Gastrocnemius medialis (tissue), 4 donors: ENCODE results near the gene MYO1D. TPM values are rescaled to one million over a fixed set of nuclear protein-coding genes. Genes with fewer than 3 reads are reported as not detected.

Source experiments
- ATAC-seq, 2 donors: fragments of 150-250 bp; one replicate each; pipeline ENCODE4 v1.9.1; 2016
- DNase-seq, 2 donors: peaks; one replicate each; pipeline ENCODE4 v3.0.0-alpha.2; 2019
- H3K27ac ChIP-seq, 4 donors: fragments of 200-600 bp; sonication (generic); 1 replicate in 1 of 4; 2 replicates in 3 of 4; pipeline ENCODE4 v1.5.1; 2016 to 2018; ENCODE audit warnings: mild to moderate bottlenecking in 2 of 4, moderate library complexity in 1 of 4
- H3K27me3 ChIP-seq, 3 donors: fragments of 200-600 bp; sonication (generic) in 2 of 3; 1 replicate in 1 of 3; 2 replicates in 2 of 3; pipeline versions ENCODE4 v1.5.1 to v1.6.0; 2016 to 2019; ENCODE audit warnings: mild to moderate bottlenecking in 1 of 3, moderate library complexity in 1 of 3
- H3K36me3 ChIP-seq, 2 donors: fragments of 200-600 bp; sonication (generic) in 1 of 2; one replicate each; pipeline ENCODE4 v1.5.1; 2017 to 2018
- H3K4me1 ChIP-seq, 2 donors: fragments of 200-600 bp; sonication (generic) in 1 of 2; one replicate each; pipeline ENCODE4 v1.5.1; 2016 to 2017; ENCODE audit warnings: mild to moderate bottlenecking in 2 of 2
- H3K4me3 ChIP-seq, 4 donors: fragments of 200-600 bp; sonication (generic) in 3 of 4; 1 replicate in 1 of 4; 2 replicates in 3 of 4; pipeline ENCODE4 v1.5.1; 2016 to 2019; ENCODE audit warnings: mild to moderate bottlenecking in 2 of 4
- H3K9me3 ChIP-seq, 3 donors: fragments of 200-600 bp; sonication (generic) in 2 of 3; 1 replicate in 1 of 3; 2 replicates in 2 of 3; pipeline ENCODE4 v1.5.1; 2016 to 2019
- CTCF ChIP-seq, 5 experiments: fragments of 450-650 bp in 3 of 5; fragments of 200-600 bp in 2 of 5; sonication (generic) in 2 of 5; IDR thresholded peaks in 4 of 5; conservative IDR thresholded peaks in 1 of 5; 1 replicate in 4 of 5; 2 replicates in 1 of 5; pipeline ENCODE4 v1.5.1; 2016 to 2019; ENCODE audit warnings: antibody characterized with exemption in 5 of 5, mild to moderate bottlenecking in 3 of 5, moderate library complexity in 3 of 5
- POLR2A ChIP-seq, 2 donors: fragments of 450-650 bp; IDR thresholded peaks; one replicate each; pipeline ENCODE4 v1.6.1; 2017; ENCODE audit warnings: antibody characterized with exemption in 2 of 2, mild to moderate bottlenecking in 2 of 2, moderate library complexity in 2 of 2
- in situ Hi-C, 4 donors: fragments of 200-750 bp; cut with MboI; loops; one replicate each; pipeline versions ENCODE4 v1.15.0 to v1.8.0; 2017; ENCODE audit warnings: low sequenced_read_pairs in 4 of 4
- intact Hi-C: fragments of 100-400 bp; cut with DNase I; formaldehyde crosslinking; loops from one replicate; pipeline ENCODE4 v1.15.1; 2023; ENCODE audit warnings: low total_unique reads
- total RNA-seq, 4 donors: library from RNA; depleted of rRNA; stranded (reverse); fragments of >200 nt; gene quantifications; one replicate each; pipeline versions ENCODE4 v1.1.0 to v1.2.3, GENCODE V29; 2016

The MYO1D gene
- total RNA-seq, 4 donors from 2014 or later: 5.8 to 20.1 (median 7.8) TPM

DNA sequence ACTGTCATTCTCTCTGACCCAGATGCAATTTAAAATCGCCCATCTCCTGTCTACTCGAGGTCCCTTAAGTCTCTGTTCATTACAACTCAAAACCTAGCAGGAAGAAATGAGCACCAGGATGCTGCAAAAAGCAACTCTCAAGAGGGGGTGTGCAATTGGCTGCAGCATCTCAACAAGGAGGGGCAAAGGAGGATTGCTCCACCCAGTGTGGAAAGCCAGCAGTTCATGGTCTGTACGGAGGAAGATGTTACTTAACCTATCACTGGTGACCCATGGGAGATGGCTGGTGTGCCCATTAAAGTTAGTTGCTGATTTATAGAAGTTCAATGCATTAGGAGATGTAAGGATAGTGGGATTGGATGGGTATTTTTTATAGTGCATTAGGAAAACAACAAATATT is 242.8 kb downstream of the MYO1D start:
- no peaks in the 10 kb centered on the region for H3K36me3 ChIP-seq
- no peaks in the 10 kb centered on the region for H3K4me1 ChIP-seq
- in situ Hi-C loops (no loop called here), intact Hi-C loops (no loop called here)
- TF ChIP-seq CTCF (IDR thresholded peaks at IDR 0.05 in 4 of 5, conservative IDR thresholded peaks at IDR 0.05 in 1 of 5): no peak
- TF ChIP-seq POLR2A (IDR thresholded peaks at IDR 0.05): no peak
- H3K9me3 ChIP-seq: no peaks in the 10 kb centered on the region
- no peak overlapping the region for H3K27ac ChIP-seq
- peak in 1 of 2 donors; percentile 16 for DNase-seq
- H3K4me3 ChIP-seq: no peak overlapping the region
- no peaks in the 10 kb centered on the region for H3K27me3 ChIP-seq
- ATAC-seq: no peak

DNA sequence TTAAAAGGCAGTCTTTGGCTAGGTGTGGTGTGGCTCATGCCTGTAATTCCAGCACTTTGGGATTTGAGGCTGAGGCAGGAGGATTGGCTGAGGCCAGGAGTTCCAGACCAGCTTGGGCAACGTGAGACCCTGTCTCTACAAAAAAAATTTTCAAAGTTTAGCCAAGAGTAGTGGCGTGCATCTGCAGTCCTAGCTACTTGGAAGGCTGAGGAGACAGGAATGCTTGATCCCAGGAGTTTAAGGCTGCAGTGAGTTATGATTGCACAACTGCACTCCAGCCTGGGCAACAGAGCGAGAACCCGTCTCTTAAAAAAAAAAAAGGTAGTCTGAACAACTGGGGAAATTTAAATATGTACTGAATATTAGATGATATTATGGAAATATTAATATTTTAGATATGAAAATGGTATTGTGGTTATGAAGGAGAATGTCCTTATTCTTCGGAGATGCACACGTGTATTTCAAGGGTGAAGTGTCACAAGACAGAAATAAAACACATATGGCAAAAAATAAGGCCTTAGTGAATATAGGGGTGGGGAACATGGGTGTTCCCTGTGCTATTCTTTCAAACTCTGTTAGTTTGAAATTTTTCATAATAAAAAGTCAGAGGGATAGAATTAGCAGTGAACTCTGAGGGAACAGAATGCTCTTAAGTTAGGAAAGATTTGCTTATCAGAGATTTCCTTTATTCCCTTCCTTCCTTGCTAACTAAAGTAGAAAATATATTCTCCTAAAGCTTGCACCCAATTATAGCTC is 245.4 kb downstream of the MYO1D start:
- peak in 1 of 2 donors; percentile 29 for DNase-seq
- no peak overlapping the region for H3K4me3 ChIP-seq
- in situ Hi-C loops: no loop called here
- no peaks in the 10 kb centered on the region for H3K9me3 ChIP-seq
- peak in 1 of 2 donors; percentile 41 for ATAC-seq
- no peaks in the 10 kb centered on the region for H3K4me1 ChIP-seq
- no peak for TF ChIP-seq CTCF (IDR thresholded peaks at IDR 0.05 in 4 of 5, conservative IDR thresholded peaks at IDR 0.05 in 1 of 5)
- no peak for TF ChIP-seq POLR2A (IDR thresholded peaks at IDR 0.05)
- intact Hi-C loops: no loop called here
- H3K27ac ChIP-seq: no peak overlapping the region
- peaks cover 0 to 6% (median 0%) of the 10 kb centered on the region in 3 donors for H3K27me3 ChIP-seq
- no peaks in the 10 kb centered on the region for H3K36me3 ChIP-seq

- H3K27me3 ChIP-seq: peaks cover 0 to 6% (median 0%) of the 10 kb centered on the region in 3 donors
- H3K27ac ChIP-seq: no peak overlapping the region
- H3K9me3 ChIP-seq: no peaks in the 10 kb centered on the region
- no peak overlapping the region for H3K4me3 ChIP-seq
- no peaks in the 10 kb centered on the region for H3K4me1 ChIP-seq
- ATAC-seq (no peak), DNase-seq (no peak)
- in situ Hi-C loops (no loop called here), intact Hi-C loops (no loop called here)
- no peak for TF ChIP-seq POLR2A (IDR thresholded peaks at IDR 0.05)
- no peak for TF ChIP-seq CTCF (IDR thresholded peaks at IDR 0.05 in 4 of 5, conservative IDR thresholded peaks at IDR 0.05 in 1 of 5)
- H3K36me3 ChIP-seq: no peaks in the 10 kb centered on the region
Measured at GRCh38 chr17:32629563-32630190, 247.2 kb downstream of the MYO1D start.

- Histone ChIP-seq H3K27me3 (peaks cover 0 to 6% (median 0%) of the 10 kb centered on the region in 3 donors), H3K4me1 (no peaks in the 10 kb centered on the region), H3K9me3 (no peaks in the 10 kb centered on the region), H3K36me3 (no peaks in the 10 kb centered on the region), H3K27ac (no peak overlapping the region), H3K4me3 (no peak overlapping the region)
- TF ChIP-seq CTCF (IDR thresholded peaks at IDR 0.05 in 4 of 5, conservative IDR thresholded peaks at IDR 0.05 in 1 of 5) (no peak), POLR2A (IDR thresholded peaks at IDR 0.05) (no peak)
- in situ Hi-C loops: no loop called here
- DNase-seq (no peak), ATAC-seq (no peak)
- intact Hi-C loops: no loop called here
Measured at GRCh38 chr17:32628271-32629044, 248.5 kb downstream of the MYO1D start.
